Measurements from ENCODE around the gene RELA.

The RELA gene

DNA sequence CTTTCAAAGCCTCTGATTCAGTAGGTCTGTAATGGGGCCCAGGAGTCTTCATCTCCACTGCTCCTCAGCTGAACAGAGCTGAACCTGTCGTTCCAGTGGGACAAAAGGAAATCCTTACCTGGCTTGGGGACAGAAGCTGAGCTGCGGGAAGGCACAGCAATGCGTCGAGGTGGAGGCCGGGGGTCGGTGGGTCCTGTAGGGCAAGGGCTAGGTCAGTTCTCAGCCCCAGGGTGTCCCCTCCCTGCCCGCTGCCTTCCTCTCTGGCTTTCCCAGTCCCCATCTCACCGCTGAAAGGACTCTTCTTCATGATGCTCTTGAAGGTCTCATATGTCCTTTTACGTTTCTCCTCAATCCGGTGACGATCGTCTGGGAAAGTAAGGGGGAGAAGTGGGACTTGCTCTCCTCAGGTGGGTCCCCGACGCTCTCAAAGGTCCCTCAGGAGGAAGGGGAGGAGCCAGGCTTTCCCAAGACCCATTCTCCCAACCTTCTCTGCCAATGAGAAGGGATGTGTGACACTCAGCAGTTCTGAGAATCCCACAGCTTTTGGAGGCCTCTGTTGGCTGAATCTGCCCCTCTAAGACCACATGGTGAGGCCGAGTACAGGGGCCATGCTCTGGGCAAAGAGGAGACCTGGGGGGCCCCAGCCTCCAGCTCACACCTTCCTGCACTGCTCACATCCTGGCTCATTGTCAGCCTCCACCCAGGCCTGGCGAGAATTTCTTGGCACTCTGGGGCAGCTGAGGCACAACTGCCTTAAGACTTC is 7.0 kb downstream of the RELA start:
- H3K4me1 ChIP-seq (ENCODE audit: low read length), result peaks cover 15% of the 10 kb centered on the region
- no peak overlapping the region for H3K4me3 ChIP-seq (ENCODE audit: low read length)
- H3K9me3 ChIP-seq (ENCODE audit: insufficient read depth, low read length), result no peaks in the 10 kb centered on the region
- no peak overlapping the region for H2AFZ ChIP-seq (ENCODE audit: low read depth, low read length)
- no peak overlapping the region for H3K4me2 ChIP-seq (ENCODE audit: low read length)
- H3K27ac ChIP-seq (ENCODE audit: low read length), result no peak overlapping the region
- peaks cover 73% of the 10 kb centered on the region for H3K36me3 ChIP-seq (replicated peaks; ENCODE audit: low read depth, low read length)
- H3K27me3 ChIP-seq (ENCODE audit: low read depth, low read length), result no peaks in the 10 kb centered on the region
- TF ChIP-seq, protein P1, sequence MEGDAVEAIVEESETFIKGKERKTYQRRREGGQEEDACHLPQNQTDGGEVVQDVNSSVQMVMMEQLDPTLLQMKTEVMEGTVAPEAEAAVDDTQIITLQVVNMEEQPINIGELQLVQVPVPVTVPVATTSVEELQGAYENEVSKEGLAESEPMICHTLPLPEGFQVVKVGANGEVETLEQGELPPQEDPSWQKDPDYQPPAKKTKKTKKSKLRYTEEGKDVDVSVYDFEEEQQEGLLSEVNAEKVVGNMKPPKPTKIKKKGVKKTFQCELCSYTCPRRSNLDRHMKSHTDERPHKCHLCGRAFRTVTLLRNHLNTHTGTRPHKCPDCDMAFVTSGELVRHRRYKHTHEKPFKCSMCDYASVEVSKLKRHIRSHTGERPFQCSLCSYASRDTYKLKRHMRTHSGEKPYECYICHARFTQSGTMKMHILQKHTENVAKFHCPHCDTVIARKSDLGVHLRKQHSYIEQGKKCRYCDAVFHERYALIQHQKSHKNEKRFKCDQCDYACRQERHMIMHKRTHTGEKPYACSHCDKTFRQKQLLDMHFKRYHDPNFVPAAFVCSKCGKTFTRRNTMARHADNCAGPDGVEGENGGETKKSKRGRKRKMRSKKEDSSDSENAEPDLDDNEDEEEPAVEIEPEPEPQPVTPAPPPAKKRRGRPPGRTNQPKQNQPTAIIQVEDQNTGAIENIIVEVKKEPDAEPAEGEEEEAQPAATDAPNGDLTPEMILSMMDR (IDR thresholded peaks at IDR 0.05; ENCODE audit: low read depth, low read length), result no peak
- TF ChIP-seq EZH2phosphoT487 (IDR thresholded peaks at IDR 0.05; ENCODE audit: low read depth), result no peak
- H4K20me1 ChIP-seq (ENCODE audit: insufficient read depth, low read length), result peaks cover 6% of the 10 kb centered on the region
- H3K79me2 ChIP-seq (ENCODE audit: low read length), result 0 out of 2 replicates have a peak, but pooled peaks cover 4% of the 10 kb centered on the region
- no peak overlapping the region for H3K9ac ChIP-seq (ENCODE audit: low read length)

GRCh38 chr11:65654375-65655349 is 8.1 kb downstream of the RELA start:
- H4K20me1 ChIP-seq (ENCODE audit: insufficient read depth, low read length), result peaks cover 6% of the 10 kb centered on the region
- no peak overlapping the region for H3K9ac ChIP-seq (ENCODE audit: low read length)
- TF ChIP-seq EZH2phosphoT487 (IDR thresholded peaks at IDR 0.05; ENCODE audit: low read depth), result no peak
- TF ChIP-seq, protein P1 (IDR thresholded peaks at IDR 0.05; ENCODE audit: low read depth, low read length), result no peak
- no peak overlapping the region for H3K27ac ChIP-seq (ENCODE audit: low read length)
- peaks cover 15% of the 10 kb centered on the region for H3K4me1 ChIP-seq (ENCODE audit: low read length)
- H3K4me3 ChIP-seq (ENCODE audit: low read length), result no peak overlapping the region
- no peaks in the 10 kb centered on the region for H3K9me3 ChIP-seq (ENCODE audit: insufficient read depth, low read length)
- no peak overlapping the region for H2AFZ ChIP-seq (ENCODE audit: low read depth, low read length)
- no peaks in the 10 kb centered on the region for H3K79me2 ChIP-seq (ENCODE audit: low read length)
- H3K4me2 ChIP-seq (ENCODE audit: low read length), result no peak overlapping the region
- H3K27me3 ChIP-seq (ENCODE audit: low read depth, low read length), result no peaks in the 10 kb centered on the region
- peaks cover 71% of the 10 kb centered on the region for H3K36me3 ChIP-seq (replicated peaks; ENCODE audit: low read depth, low read length)

DNA sequence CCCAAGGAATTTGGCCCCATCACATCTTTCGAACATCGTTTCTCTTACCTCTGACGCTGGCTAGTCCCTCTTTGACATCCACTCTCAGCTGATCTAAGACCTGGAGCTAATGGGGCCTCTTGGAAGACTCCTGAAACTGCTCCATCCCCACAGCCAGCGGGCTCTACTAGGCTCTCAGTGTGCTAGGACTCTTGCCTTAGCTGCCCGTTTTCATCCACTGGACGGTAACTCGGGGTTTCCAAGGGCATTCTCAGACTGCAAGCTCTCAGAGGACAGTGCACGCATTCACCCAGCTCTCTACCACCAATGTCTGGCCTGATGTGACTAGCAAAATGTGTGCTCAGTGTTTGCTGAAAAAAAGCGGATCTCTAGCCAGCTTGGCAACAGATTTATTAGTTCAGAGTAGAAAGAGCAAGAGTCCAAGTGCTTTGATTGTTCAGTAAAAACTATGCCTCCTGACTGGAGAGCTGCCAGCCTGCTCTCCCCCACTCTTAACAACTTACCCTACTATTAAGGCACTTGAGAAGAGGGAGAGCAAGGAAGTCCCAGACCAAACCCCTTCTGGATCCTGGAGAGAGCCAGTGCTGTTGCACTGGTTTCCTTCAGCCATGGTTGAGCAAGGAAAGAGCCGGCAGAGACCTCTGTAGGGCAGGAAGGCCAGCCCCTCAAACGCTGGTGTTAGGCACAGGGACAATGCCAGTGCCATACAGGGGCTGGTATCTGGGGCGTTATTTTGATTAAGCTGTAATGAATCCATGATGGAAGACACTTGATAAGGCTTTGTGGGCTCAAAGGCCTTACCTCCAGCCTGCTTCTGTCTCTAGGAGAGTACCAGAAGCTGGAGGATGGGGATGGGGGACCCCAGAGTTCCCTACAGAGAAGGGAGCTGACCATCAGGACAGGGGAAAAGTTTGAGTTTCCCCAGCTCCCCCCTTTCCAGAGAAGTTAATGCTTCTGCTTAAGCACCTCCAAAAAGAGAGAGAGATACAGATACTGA is 9.2 kb downstream of the RELA start:
- no peaks in the 10 kb centered on the region for H3K9me3 ChIP-seq (ENCODE audit: insufficient read depth, low read length)
- H3K4me3 ChIP-seq (ENCODE audit: low read length), result peak overlapping the region; percentile 79
- peaks cover 68% of the 10 kb centered on the region for H3K36me3 ChIP-seq (replicated peaks; ENCODE audit: low read depth, low read length)
- H3K27ac ChIP-seq (ENCODE audit: low read length), result peak overlapping the region; percentile 80
- peak overlapping the region; percentile 84 for H3K4me2 ChIP-seq (ENCODE audit: low read length)
- H3K79me2 ChIP-seq (ENCODE audit: low read length), result no peaks in the 10 kb centered on the region
- H3K9ac ChIP-seq (ENCODE audit: low read length), result peak overlapping the region; percentile 82
- TF ChIP-seq, protein P1 (IDR thresholded peaks at IDR 0.05; ENCODE audit: low read depth, low read length), result no peak
- TF ChIP-seq EZH2phosphoT487 (IDR thresholded peaks at IDR 0.05; ENCODE audit: low read depth), result no peak
- peaks cover 15% of the 10 kb centered on the region for H3K4me1 ChIP-seq (ENCODE audit: low read length)
- peaks cover 6% of the 10 kb centered on the region for H4K20me1 ChIP-seq (ENCODE audit: insufficient read depth, low read length)
- no peaks in the 10 kb centered on the region for H3K27me3 ChIP-seq (ENCODE audit: low read depth, low read length)
- no peak overlapping the region for H2AFZ ChIP-seq (ENCODE audit: low read depth, low read length)
